RPMI7951 (cell line): Measurements from ENCODE around the gene FGGY. TPM values are rescaled to one million over a fixed set of nuclear protein-coding genes. Genes with fewer than 3 reads are reported as not detected.
A peak's percentile ranks its signal among the peaks of the same experiment; 100 is the strongest.
"Not testable (repeated sequence)": the region's sequence is repeated elsewhere in the genome, so short reads cannot be mapped to it uniquely, and the experiment has no call there.

ENCODE experiments used
- DNase-seq: peaks from one replicate; pipeline ENCODE4 v3.0.0-alpha.2; 2012; ENCODE audit warnings: low read depth
- total RNA-seq: library from RNA; depleted of rRNA; stranded (reverse); fragments of >200 nt; shearing (Covaris generic); gene quantifications from 2 replicates; pipeline ENCODE4 v1.2.3, GENCODE V29; 2014

FGGY gene
- total RNA-seq, 1 experiment from 2014 or later = 7.2 TPM

- DNase-seq = no peak
These were observed 280.9 kb downstream of the FGGY start for GRCh38 chr1:59577774-59578173.

- no peak for DNase-seq
These were observed 282.3 kb downstream of the FGGY start for GRCh38 chr1:59579222-59579621.

- DNase-seq = no peak
These were observed 283.4 kb downstream of the FGGY start for GRCh38 chr1:59580257-59580656.

DNA sequence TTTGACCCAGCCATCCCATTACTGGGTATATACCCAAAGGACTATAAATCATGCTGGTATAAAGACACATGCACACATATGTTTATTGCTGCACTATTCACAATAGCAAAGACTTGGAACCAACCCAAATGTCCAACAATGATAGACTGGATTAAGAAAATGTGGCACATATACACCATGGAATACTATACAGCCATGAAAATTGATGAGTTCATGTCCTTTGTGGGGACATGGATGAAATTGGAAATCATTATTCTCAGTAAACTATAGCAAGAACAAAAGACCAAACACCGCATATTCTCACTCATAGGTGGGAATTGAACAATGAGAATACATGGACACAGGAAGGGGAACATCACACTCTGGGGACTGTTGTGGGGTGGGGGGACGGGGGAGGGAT lies 295.5 kb downstream of the FGGY start:
- DNase-seq = not testable (repeated sequence)

DNA sequence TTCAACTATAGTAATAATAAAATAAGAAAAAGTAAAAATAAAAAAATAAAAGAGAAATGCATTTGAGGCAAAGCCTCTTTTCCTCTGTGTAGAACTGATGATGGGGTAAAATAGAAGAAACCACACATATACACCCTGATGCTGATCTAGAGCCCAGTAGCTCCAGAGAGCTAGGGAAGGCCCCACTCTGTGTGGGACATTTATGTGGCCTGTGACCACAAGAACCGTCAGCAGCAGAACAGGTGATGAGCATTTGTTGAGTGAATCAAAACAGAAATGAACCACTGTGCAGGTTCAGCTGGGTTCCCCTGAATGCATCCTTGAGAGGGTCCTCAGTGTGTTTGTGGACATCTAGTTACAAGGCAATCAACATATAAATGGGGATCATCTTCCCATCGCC lies 296.0 kb downstream of the FGGY start:
- DNase-seq = no peak

- no peak for DNase-seq
These were observed 297.2 kb downstream of the FGGY start for GRCh38 chr1:59593798-59594790.

DNA sequence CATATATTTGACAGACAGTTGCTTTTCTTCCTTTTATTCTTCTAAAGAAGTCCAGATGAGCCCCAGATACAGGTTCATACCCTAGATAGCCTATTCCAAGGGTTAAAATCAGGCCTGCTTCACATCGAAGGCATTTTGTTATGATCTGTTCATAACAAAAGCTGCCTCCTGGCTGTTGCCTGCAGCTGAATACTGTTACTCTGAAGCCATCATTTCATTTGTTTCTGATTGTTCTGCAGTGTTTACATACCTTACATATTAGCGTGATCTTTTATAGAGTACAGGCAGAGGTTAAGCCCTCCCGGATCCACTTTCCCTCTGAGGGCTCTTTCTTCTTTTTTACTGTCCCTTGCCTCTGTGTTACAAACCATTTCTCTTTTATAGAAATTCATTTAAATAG lies 298.9 kb downstream of the FGGY start:
- peak; percentile 45 for DNase-seq

- DNase-seq = peak; percentile 80
These were observed 299.5 kb downstream of the FGGY start for GRCh38 chr1:59596432-59596831.

- no peak for DNase-seq
These were observed 300.1 kb downstream of the FGGY start for GRCh38 chr1:59596956-59597355.

DNA sequence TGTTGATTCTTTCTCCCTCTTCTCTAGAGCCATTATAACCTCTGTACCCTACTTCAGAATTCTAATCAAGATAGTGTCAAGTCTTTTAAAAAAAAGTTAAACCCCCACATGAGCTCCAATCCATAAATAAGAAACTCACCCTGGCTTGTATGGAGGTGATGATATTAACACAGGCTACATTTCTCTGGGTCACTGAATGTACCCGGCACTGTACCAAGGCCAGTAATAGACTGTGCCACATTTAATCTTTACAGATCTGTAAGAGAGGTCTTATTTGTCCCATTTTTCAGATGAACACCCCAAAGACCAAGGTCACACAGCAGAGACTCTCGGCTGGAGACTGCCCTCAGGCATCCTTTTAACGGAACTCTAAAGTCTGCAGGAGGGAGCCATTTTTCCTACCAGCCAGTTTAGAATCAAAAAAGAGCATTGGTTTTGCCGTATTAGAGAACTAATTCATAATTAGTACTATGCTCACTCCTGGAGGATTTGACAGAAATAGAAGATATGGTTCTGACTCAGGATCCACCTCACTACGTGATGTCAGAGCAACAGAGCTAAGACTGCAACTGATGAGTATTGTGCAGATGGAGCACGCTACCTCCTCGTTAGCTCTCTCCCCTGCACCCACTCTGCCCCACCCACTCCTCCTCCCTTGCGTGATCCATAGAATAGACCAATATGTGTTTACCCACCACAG lies 300.7 kb downstream of the FGGY start:
- DNase-seq = no peak

DNA sequence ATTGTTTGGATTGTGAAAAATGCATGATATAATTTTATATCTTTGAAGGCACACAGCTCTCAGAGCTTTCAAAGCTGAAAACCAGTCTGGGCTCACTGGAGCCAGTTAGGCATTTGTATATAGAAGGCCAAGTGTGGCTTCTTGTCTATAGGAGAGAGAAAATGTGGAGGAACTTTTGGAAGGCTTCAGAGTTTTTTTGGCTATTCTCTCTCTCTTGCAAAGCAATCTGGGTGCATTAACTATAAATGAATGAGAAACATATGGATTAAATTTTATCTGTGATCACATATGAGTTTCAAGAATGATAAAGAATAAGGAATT lies 301.2 kb downstream of the FGGY start:
- no peak for DNase-seq

DNA sequence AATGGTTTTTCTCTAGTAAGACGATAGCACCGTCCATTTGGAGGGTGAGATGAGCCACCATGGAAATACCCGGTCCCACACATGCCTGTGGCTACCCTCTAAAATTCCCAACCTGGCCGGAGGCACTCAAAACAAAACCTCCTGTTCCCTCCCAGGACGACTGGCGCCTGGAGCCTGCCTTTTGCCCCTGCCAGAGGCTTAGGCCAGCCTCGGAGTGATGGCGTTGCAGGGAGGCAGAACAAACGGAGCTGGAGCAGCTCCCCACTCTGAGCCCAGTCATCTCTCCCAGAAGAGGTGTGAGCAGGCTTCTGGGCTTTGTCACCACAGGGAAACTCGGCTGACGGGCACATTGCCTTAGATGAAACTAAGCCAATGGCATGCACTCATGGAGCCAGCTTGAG lies 304.1 kb downstream of the FGGY start:
- peak; percentile 97 for DNase-seq

DNA sequence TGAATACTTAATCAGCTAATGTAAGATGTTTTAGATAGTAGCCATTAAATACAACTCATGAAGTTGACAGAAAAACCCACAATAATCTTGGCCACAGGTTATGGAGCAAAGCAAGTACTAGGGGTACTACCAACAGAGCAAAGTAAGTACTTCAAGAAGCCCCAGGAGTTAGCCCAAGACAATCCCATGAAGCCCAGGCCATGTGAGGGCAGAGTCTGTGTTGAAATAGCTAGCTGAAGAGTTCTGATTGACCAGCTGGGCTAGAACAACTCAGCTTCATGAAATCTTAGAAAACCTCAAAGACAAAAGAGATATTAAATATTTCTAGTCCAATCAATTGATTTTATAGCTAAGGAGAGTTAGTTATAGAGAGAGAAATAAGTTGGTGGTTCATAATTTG lies 304.9 kb downstream of the FGGY start:
- DNase-seq = no peak

GRCh38 chr1:59604191-59604590 lies 307.3 kb downstream of the FGGY start:
- DNase-seq = no peak

GRCh38 chr1:59605184-59605583 lies 308.3 kb downstream of the FGGY start:
- DNase-seq = no peak

- peak; percentile 57 for DNase-seq
These were observed 308.9 kb downstream of the FGGY start for GRCh38 chr1:59605761-59606160.

- peak; percentile 26 for DNase-seq
These were observed 312.4 kb downstream of the FGGY start for GRCh38 chr1:59609245-59609644.

DNA sequence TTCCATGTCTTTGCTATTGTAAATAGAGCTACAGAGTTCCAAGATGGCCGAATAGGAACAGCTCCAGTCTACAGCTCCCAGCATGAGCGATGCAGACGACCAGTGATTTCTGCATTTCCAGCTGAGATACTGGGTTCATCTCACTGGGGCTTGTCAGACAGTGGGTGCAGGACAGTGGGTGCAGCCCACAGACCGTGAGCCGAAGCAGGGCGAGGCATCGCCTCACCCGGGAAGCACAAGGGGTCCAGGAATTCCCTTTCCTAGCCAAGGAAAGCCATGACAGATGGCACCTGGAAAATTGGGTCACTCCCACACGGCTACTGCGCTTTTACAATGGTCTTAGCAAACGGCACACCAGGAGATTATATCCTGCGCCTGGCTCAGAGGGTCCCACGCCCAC lies 313.6 kb downstream of the FGGY start:
- not testable (repeated sequence) for DNase-seq

DNA sequence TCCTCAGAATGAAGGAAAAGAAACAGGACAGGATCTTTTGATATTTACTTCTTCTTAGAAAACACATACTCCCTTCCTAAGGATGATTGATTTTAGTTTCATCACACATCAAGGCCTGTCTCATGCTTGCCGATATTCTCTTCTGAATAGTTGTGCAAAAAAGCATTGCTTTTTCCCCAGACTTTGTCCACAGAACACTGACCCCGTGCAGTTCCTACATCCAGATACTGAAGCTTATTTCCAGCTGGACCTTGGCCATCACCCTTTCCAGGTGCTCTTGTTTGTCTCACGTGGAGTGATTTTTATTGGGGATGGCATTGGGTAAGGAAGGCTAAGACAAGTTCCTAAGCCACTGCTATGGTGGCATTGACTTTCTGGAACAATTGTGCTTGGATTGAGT lies 320.5 kb downstream of the FGGY start:
- DNase-seq = no peak

- DNase-seq = no peak
These were observed 322.7 kb downstream of the FGGY start for GRCh38 chr1:59619557-59619956.

DNA sequence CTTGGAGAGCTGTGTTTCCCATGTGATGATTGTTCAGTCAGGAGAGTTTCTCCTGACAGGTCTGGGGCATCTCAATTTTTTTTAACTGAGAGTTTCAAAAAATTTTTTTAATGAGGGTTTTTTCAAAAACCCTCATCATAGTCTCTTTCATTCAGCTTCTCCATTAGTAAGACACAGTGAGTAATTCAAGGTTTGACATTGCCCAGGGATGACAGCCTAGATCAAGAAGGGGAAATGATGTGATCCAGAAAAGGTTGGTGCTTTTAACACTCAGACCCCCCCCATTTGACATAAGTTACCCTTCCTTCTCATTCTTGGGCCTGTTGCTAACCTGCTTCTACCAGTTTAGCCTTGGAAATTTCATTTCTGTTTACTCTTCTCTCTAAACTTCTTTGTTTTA lies 328.5 kb downstream of the FGGY start:
- no peak for DNase-seq

DNA sequence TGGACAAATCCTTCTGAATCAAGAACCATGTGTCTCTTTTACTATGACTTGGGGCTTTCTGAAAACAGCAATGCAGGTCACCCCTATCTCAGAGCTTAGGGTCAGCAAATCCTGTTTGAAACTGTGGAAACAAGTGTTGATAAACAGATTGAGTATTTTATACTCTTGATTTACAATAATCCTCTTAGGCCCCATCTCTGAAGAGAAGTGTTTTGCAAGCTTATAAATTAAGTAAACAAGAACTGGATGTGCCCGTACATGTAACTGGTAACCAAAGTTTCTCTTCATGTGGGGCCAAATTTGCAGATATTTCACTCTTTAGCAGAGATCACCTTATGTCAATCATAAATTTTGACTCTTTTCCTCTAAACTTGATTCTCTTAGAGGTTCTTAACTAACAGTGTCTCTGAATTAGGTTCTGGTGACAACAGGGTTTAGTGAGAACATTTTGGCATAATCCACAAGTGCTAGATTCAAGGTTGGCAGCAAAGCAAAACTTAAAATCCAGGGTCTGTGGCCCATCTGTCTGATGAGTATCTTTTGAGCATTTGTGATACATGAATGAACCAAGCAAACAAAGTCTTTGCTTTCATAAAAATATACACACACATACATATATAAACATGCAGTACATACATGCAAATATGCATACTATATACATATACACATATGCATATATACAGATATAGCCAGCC lies 334.8 kb downstream of the FGGY start:
- DNase-seq = no peak

DNA sequence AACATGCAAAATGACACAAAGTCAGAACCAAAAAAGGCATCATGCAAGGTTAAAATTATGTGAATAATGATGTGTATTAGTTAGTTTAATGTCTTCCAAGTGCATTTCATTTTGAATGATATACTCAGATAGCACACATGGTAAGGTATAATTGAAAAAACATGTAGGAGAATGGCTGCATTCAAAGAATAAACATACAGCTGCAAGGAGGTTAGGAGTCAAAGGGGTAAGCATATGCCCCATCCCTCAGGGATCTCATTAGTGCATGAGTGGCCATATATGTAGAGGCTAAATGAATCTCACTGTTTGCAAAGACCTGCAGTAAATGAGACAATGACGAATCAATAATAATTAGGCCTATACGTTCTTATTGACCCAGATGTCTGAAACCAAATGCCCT lies 338.2 kb downstream of the FGGY start:
- no peak for DNase-seq
